Hepatocyte (in vitro differentiated cells): ENCODE data around the gene RPL35. TPM values are rescaled to one million over a fixed set of nuclear protein-coding genes. Genes with fewer than 3 reads are reported as not detected.
"Not testable (repeated sequence)": the region's sequence is repeated elsewhere in the genome, so short reads cannot be mapped to it uniquely, and the experiment has no call there.

Experiments
- DNase-seq: peaks from one replicate; pipeline ENCODE4 v3.0.0-alpha.2; 2016; ENCODE audit warnings: low spot score
- H2AFZ ChIP-seq: fragments of 200-600 bp; sonication (generic); 2 replicates; pipeline ENCODE4 v1.6.0; 2016; ENCODE audit warnings: antibody characterized with exemption, mild to moderate bottlenecking
- H3K27ac ChIP-seq: fragments of 200-600 bp; sonication (generic); 2 replicates; pipeline ENCODE4 v1.5.1; 2016; ENCODE audit warnings: mild to moderate bottlenecking
- H3K27me3 ChIP-seq: fragments of 200-600 bp; sonication (generic); 2 replicates; pipeline ENCODE4 v1.6.1; 2016
- H3K36me3 ChIP-seq: fragments of 200-600 bp; sonication (generic); replicated peaks from 2 replicates; pipeline ENCODE4 v1.5.1; 2016; ENCODE audit warnings: low read depth; ENCODE audit not compliant: insufficient read depth
- H3K4me1 ChIP-seq: fragments of 200-600 bp; sonication (generic); 2 replicates; pipeline ENCODE4 v1.5.1; 2016; ENCODE audit warnings: mild to moderate bottlenecking, moderate library complexity; ENCODE audit not compliant: insufficient read depth
- H3K4me2 ChIP-seq: fragments of 200-600 bp; sonication (generic); 2 replicates; pipeline ENCODE4 v1.6.0; 2016
- H3K4me3 ChIP-seq: fragments of 200-600 bp; sonication (generic); 2 replicates; pipeline ENCODE4 v1.5.1; 2016; ENCODE audit warnings: mild to moderate bottlenecking
- H3K79me2 ChIP-seq: fragments of 200-600 bp; sonication (generic); 2 replicates; pipeline ENCODE4 v1.6.0; 2017; ENCODE audit warnings: mild to moderate bottlenecking
- H3K9me2 ChIP-seq: fragments of 200-600 bp; sonication (generic); replicated peaks from 2 replicates; pipeline ENCODE4 v1.6.0; 2017; ENCODE audit warnings: mild to moderate bottlenecking; ENCODE audit not compliant: insufficient read depth
- H3K9me3 ChIP-seq: fragments of 200-600 bp; sonication (generic); 2 replicates; pipeline ENCODE4 v1.5.1; 2016; ENCODE audit warnings: low read depth, mild to moderate bottlenecking
- H4K20me1 ChIP-seq: fragments of 200-600 bp; sonication (generic); 2 replicates; pipeline ENCODE4 v1.6.0; 2016; ENCODE audit warnings: mild to moderate bottlenecking; ENCODE audit not compliant: insufficient read depth, poor library complexity, severe bottlenecking
- CTCF ChIP-seq: fragments of 200-600 bp; sonication (generic); IDR thresholded peaks from 2 replicates; pipeline ENCODE4 v1.5.1; 2016; ENCODE audit warnings: antibody characterized with exemption, mild to moderate bottlenecking; ENCODE audit not compliant: poor library complexity
- EZH2 ChIP-seq: fragments of 200-600 bp; sonication (generic); IDR thresholded peaks from 2 replicates; pipeline ENCODE4 v1.6.1; 2016; ENCODE audit warnings: antibody characterized with exemption, mild to moderate bottlenecking, borderline replicate concordance
- EZH2phosphoT487 ChIP-seq: fragments of 200-600 bp; sonication (generic); IDR thresholded peaks from one replicate; pipeline ENCODE4 v1.6.1; 2018; ENCODE audit warnings: antibody characterized with exemption, mild to moderate bottlenecking, low read depth, moderate library complexity; ENCODE audit not compliant: unreplicated experiment, severe bottlenecking
- WGBS: methylation state at CpG from one replicate; pipeline ENCODE4 v1.1.6; 2016; ENCODE audit warnings: low lambda C conversion rate; ENCODE audit errors: missing lambda C conversion rate; 5-methylcytosine and 5-hydroxymethylcytosine counted together
- polyA plus RNA-seq: library from polyadenylated mRNA; unstranded; fragments of >200 nt; fragmentation: Nextera tagmentation; extraction: Ambion mirVana; gene quantifications from 2 replicates; pipeline ENCODE4 v1.2.1, GENCODE V29; 2016
- total RNA-seq: library from RNA; depleted of rRNA; stranded (reverse); fragments of >200 nt; gene quantifications from 2 replicates; pipeline ENCODE4 v1.2.3, GENCODE V29; 2014

Gene RPL35
- total and polyA plus RNA-seq, 2 experiments from 2014 or later: 927 to 1,257 TPM

DNA sequence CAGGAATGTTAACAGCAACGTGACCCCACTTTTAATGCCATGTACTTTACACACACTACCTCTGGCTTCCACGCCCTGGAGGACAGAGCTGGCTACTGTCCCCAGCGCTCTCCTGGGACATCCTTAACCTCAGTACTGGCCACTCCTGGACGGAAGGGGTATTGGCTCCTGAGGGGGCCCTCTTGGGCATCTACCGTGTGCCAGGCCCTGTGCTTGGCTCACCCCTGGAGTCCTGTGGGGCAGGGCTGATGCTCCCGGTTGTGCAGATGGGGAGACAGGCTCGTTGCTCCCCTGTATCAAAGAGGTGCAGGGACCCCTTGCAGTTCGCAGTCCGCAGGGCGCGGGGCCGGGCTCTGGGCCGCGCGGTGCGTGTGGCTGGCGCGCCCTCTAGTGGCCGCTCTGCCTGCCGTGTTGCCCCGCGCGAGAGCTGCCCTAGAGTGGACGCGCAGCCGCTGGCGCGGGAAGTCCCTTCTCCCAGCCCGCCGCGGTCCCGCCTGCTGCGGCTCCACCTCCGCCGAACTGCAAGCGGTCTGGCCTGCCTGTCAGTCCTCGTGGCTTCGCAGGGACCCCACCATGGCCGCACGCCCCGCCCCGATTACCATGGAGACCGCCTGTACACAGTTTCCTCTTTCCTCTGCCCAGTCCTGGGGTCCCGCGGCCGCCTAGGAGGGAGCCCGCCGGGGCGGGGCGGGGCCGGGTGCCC lies 8.8 kb downstream of the RPL35 start, which contains the start of gene WDR38:
Gene WDR38 (plus strand): TSS at position 632 of the 703 bp plus-strand sequence. CDS start 72 bp downstream, outside the sequence.
- DNase-seq: peak; percentile 89
- Histone ChIP-seq H3K27ac (no peak within 1 kb of the TSS), H3K4me1 (peaks cover 7% of the 10 kb centered on the region), H3K79me2 (no peaks in the 10 kb centered on the region), H2AFZ (peak within 1 kb of the TSS; percentile 68), H3K4me3 (peak within 1 kb of the TSS; percentile 57), H3K36me3 (no peaks in the 10 kb centered on the region), H3K27me3 (no peaks in the 10 kb centered on the region), H4K20me1 (peaks cover 14% of the 10 kb centered on the region), H3K4me2 (peak within 1 kb of the TSS; percentile 99), H3K9me3 (no peaks in the 10 kb centered on the region), H3K9me2 (no peaks in the 10 kb centered on the region)
- no peak for TF ChIP-seq EZH2
- no peak for TF ChIP-seq EZH2phosphoT487
- peak; percentile 99 for TF ChIP-seq CTCF
- WGBS: under 1% methylated on average over 48 of the region's 51 CpGs

GRCh38 chr9:124852121-124852828 lies 9.5 kb downstream of the RPL35 start:
- no peaks in the 10 kb centered on the region for H3K9me2 ChIP-seq
- WGBS: 72% methylated on average over 13 of the region's 13 CpGs
- TF ChIP-seq EZH2phosphoT487: no peak
- peaks cover 7% of the 10 kb centered on the region for H3K4me1 ChIP-seq
- H3K4me3 ChIP-seq: no peak overlapping the region
- peak overlapping the region; percentile 68 for H2AFZ ChIP-seq
- H4K20me1 ChIP-seq: peaks cover 9% of the 10 kb centered on the region
- no peaks in the 10 kb centered on the region for H3K79me2 ChIP-seq
- no peak for DNase-seq
- H3K27ac ChIP-seq: no peak overlapping the region
- H3K36me3 ChIP-seq: no peaks in the 10 kb centered on the region
- H3K27me3 ChIP-seq: no peaks in the 10 kb centered on the region
- H3K9me3 ChIP-seq: no peaks in the 10 kb centered on the region
- H3K4me2 ChIP-seq: peak overlapping the region; percentile 99

DNA sequence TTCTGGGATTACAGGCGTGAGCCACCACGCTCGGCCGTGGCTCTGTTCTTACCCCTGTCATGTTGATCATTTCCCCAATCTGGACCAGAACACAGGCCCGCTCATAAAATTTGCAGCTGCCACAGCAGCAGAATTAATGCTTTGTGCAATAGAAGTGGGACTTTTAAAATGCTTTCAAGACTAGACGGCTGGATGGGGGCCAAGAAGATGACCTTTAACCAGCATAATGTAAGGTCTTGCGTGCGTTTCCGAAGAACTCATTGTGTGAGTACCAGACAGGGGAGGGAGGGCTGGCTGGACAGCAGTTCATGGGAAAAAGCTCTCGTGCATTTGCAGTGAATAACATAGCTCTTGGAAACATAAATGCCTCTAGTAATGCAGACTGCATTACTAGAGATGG lies 12.0 kb downstream of the RPL35 start:
- Histone ChIP-seq H3K9me3 (no peaks in the 10 kb centered on the region), H4K20me1 (no peaks in the 10 kb centered on the region), H3K4me1 (peaks cover 7% of the 10 kb centered on the region), H3K36me3 (no peaks in the 10 kb centered on the region), H3K27me3 (no peaks in the 10 kb centered on the region), H3K4me3 (no peak overlapping the region), H3K4me2 (no peak overlapping the region), H3K9me2 (no peaks in the 10 kb centered on the region), H3K27ac (no peak overlapping the region), H3K79me2 (no peaks in the 10 kb centered on the region), H2AFZ (no peak overlapping the region)
- 59% methylated on average over 10 of the region's 10 CpGs for WGBS
- DNase-seq: peak; percentile 61
- no peak for TF ChIP-seq EZH2phosphoT487
- no peak for TF ChIP-seq EZH2

DNA sequence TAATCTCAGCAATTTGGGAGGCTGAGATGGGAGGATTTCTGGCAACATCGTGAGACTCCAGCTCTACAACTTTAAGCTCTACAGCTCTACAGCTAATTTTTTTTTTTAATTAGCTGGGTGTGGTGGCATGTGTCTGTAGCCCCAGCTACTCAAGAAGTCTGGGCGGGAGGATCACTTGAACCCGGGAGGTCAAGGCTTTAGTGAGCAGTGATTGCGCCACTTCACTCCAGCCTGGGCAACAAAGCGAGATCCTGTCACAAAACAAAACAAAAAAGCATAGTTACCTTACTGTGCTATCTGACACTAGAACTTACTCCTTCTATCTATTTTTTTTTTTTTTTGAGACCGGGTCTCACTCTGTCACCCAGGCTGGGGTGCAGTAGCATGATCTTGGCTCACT lies 14.8 kb downstream of the RPL35 start:
- Histone ChIP-seq H3K4me3 (no peak overlapping the region), H3K9me3 (no peaks in the 10 kb centered on the region), H3K79me2 (no peaks in the 10 kb centered on the region), H4K20me1 (no peaks in the 10 kb centered on the region), H3K4me2 (no peak overlapping the region), H3K4me1 (no peaks in the 10 kb centered on the region), H3K36me3 (no peaks in the 10 kb centered on the region), H3K27me3 (no peaks in the 10 kb centered on the region), H3K9me2 (no peaks in the 10 kb centered on the region), H3K27ac (no peak overlapping the region), H2AFZ (no peak overlapping the region)
- WGBS: 94% methylated on average over 6 of the region's 6 CpGs
- no peak for TF ChIP-seq EZH2
- TF ChIP-seq CTCF: no peak
- no peak for TF ChIP-seq EZH2phosphoT487
- no peak for DNase-seq

DNA sequence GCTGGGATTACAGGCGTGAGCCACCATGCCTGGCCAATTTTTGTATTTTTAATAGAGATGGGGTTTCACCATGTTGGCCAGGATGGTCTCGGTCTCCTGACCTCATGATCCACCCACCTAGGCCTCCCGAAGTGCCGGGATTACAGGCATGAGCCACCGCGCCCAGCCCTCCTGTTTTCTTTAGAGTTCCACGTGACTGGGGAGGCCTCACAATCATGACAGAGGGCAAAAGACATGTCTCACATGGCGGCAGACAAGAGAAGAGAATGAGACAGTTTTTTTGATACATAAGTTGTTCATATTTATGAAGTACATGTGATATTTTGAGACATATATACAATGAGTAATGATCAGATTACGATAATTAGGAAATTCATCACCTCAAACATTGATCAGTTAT lies 15.3 kb downstream of the RPL35 start:
- WGBS: 84% methylated on average over 9 of the region's 9 CpGs

More for the DNA sequence above, 15.3 kb downstream of the RPL35 start:
- H3K27ac ChIP-seq, H3K27me3 ChIP-seq, H3K9me3 ChIP-seq, H3K4me3 ChIP-seq, H2AFZ ChIP-seq, DNase-seq, H4K20me1 ChIP-seq, H3K36me3 ChIP-seq, H3K9me2 ChIP-seq, H3K4me1 ChIP-seq, H3K79me2 ChIP-seq, H3K4me2 ChIP-seq: not testable (repeated sequence)
